Right ventricle myocardium inferior (tissue), 1 donor: Measurements from ENCODE around the gene RBMS2. TPM values are rescaled to one million over a fixed set of nuclear protein-coding genes. Genes with fewer than 3 reads are reported as not detected.

ENCODE experiments used
- ATAC-seq: fragments of 200-7000 bp; cut with Tn5 transposase; one replicate; pipeline ENCODE4 v1.9.1; 2020; ENCODE audit warnings: mild to moderate bottlenecking, moderate library complexity
- DNase-seq: peaks from one replicate; pipeline ENCODE4 v3.0.0; 2021; ENCODE audit errors: missing footprints
- intact Hi-C: fragments of 100-400 bp; cut with DNase I; formaldehyde crosslinking; loops from one replicate; pipeline ENCODE4 v1.11.0; 2022
- total RNA-seq: library from RNA; stranded (reverse); fragmentation: NEBNext Ultra II Directional; extraction: Animal tissue kit (Norgen Biotek cat#: 25700); gene quantifications from one replicate; pipeline ENCODE4 v1.2.1, GENCODE V29; 2021
- donor health status: DM: no; HTN: yes; CAD: no; lungs with severe emphysema.

RBMS2 gene
- total RNA-seq, 1 donor from 2014 or later, result 30.2 TPM

DNA sequence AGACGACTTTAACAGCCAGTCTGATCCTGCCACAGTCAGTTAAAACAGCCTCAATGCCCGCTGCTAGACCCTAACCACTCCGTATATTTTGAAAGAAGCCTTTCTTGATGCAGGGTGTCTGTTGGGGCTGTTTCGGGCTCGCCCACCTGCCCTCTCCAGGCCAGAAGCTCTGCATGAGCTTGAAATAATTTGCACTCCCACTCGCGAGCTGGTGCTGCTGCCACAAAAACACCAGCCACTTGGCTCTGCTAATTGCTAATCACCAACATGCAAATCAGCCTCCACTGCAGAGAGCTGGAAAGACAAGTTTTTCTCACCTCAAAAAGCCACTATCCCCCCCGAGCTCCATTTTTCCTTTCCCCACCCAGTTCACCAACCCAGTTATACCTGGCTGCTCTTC lies 93.0 kb downstream of the RBMS2 start:
- ATAC-seq (no peak), DNase-seq (no peak)
- intact Hi-C loops, result no loop called here

DNA sequence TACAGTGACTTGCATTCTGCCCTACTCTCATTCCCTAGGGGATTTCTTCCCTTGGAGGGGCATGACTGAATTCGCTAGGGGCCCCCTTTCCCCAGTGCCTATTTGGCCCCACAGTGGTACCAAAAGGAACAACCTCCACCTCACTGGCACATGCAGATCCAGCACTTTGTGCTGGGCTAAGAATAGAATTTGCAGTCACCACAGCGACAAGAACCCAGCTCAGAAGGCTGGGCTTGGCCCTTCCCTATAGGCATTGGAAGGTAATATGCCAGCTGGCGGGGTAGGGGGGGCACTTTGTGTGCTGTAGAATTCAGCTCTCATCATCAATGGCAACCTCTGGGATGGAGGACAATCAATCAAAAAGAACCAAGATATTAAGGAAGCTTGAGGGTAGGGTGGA lies 94.6 kb downstream of the RBMS2 start:
- DNase-seq, result no peak
- intact Hi-C loops, result no loop called here
- peak; percentile 87 for ATAC-seq

GRCh38 chr12:56616925-56617324 lies 95.3 kb downstream of the RBMS2 start:
- intact Hi-C loops, result no loop called here
- ATAC-seq, result peak; percentile 76

GRCh38 chr12:56622535-56622934 lies 100.9 kb downstream of the RBMS2 start:
- intact Hi-C loops, result no loop called here
- no peak for ATAC-seq
- no peak for DNase-seq

More at GRCh38 chr12:56616925-56617324, 95.3 kb downstream of the RBMS2 start:
- DNase-seq, result no peak

DNA sequence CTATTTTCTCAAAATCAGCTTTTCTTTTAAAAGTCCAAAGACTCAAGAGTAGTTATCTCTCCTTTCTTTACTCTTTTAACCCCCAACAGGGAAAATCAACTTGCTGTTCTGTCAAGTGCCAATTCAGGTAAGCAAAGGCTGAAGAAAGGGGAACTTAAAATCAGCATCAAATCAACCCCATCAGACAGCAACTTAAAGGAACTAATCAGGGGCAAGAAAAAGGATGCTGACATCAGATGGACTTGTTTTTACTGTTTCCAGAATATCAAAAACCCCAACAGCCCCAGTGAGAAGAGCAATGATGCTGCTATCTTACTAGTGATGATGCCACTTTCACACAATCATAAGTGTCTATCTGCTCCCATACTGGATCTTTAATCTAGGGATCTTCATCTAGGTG lies 105.1 kb downstream of the RBMS2 start:
- DNase-seq (no peak), ATAC-seq (no peak)
- intact Hi-C loops, result no loop called here

- ATAC-seq (peak; percentile 18), DNase-seq (peak; percentile 89)
- intact Hi-C loops, result no loop called here
Measured at GRCh38 chr12:56628671-56629458, 107.2 kb downstream of the RBMS2 start.

DNA sequence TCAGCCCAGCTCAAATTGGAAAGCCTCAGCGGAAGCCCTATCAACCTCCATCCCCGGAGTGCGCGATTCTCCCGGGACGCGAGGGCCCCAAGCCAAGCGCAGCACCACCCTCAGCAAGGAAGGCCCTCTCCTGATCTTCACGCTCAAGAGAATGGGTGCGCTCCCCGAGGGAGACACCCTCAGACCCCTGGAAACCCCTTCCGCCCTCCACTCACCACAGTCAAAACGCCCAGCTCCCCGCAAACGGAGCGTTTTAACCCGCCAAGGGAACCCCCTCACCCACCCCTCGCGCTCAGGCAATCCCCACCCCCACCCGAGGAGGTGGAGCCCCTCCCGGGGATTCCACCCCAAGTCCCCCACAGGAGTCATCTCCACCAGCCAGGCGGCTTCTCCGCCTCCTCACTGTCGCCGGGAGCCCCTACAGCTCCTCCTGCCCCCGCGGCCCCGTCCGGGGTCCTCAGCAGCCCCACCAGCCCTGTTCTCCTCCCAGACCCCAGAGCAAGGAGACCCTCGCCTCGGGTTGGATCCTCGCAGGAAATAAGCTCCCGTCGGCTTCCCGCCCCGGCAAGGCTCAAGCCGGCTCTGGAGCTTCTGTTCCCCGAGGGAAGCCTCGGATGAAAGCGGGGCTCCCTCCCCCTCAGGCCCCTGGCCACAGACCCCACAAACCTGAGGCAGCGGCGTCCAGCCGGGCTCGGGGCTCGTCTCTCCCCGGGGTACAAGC lies 108.0 kb downstream of the RBMS2 start:
- DNase-seq (peak; percentile 72), ATAC-seq (peak; percentile 38)
- intact Hi-C loops, result loop anchor here (5.0 kb wide), 1 partner anchor 37 kb away; no protein-coding TSS in a partner anchor

- intact Hi-C loops, result loop anchor here (5.0 kb wide), 1 partner anchor 38 kb away; no protein-coding TSS in a partner anchor
- ATAC-seq (peak; percentile 90), DNase-seq (peak; percentile 95)
Measured at GRCh38 chr12:56630180-56630632, 108.6 kb downstream of the RBMS2 start, which contains the start of gene BAZ2A. TSS of gene BAZ2A (minus strand) at chr12:56630326. CDS start at chr12:56617530, 12,796 bp downstream.

DNA sequence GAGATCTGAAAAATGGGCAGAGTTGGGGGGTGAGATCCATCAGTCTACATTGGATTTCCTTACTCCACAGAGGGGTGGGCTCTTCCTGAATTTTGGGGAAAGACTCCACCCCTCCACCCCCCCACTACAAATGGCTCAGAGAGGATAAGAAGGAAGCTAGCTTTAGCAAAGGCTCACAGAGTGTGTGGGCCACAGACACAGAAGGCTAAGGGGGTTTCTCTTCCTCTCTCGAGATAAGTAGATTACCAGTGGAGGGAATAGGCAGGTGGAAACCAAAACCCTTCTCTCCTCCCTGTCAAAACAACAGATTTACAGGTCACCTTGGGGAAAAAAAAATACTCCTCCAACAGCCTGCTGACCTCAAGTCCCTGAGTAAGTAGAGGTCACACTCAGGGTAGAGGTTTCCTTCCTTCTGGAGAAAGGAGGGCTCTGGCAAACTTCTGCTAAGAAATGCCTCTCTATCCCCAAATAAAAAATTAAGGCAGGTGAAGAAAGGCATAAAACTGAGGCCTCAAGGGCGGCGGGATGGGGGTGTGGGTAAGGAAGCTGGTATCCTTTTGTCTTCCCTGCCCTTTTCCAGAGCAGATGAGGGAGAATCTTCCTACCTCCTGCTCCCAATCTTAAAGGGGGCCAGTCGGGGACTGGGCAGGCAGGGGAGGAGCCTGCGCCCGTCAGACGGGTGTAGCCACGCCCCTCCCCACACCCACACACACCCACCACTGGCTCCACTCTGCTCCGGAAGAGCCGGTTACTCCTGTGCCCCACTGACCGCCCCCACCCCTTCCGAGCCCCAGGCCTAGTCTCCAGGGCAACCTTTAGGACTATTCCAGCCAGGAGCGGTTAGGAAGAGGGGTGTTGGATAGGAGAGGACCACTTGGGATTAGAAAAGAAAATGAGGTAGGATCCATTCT lies 110.4 kb downstream of the RBMS2 start:
- DNase-seq (peak; percentile 83), ATAC-seq (peak; percentile 23)
- intact Hi-C loops, result loop anchor here (5.0 kb wide), 1 partner anchor 40 kb away; no protein-coding TSS in a partner anchor

DNA sequence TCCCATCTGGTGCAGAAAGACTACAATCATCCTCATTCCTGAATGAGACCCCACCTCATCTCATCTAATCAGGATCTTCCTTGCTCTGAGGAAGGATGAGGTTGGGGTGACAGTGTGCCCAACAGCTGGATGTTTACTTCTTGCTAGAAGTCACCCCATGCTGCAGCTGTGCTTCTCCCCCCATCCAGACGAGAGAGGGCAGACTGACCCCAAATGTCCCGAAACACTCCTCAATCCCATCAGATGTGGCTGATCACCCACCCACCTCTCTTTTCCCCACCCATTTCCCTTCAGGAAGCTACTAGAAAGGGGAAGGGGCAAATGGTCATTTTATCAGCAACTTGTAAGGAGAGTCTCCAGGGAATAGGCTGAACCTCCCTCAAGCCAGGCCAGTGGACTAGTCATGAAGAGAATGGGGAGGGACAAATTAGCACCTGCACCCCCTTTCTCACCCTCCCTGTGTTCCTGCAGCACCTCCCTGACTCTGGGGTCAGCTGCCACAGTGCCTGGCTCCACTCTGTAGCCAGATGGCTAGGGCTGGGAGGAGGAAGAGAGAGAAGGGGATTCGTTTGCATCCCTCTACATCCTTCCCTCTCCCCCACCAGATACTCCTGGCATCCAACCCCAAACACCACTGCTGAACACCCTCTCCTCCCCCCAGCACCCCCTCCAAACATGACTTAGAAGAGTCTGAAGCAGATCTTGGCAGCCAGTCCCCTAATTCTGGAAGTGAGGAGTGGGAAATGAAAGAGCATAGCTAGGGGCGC lies 111.3 kb downstream of the RBMS2 start:
- ATAC-seq (no peak), DNase-seq (no peak)
- intact Hi-C loops, result loop anchor here (5.0 kb wide), 1 partner anchor 41 kb away; no protein-coding TSS in a partner anchor

GRCh38 chr12:56633468-56634241 lies 112.0 kb downstream of the RBMS2 start:
- ATAC-seq, result no peak
- intact Hi-C loops, result loop anchor here (5.0 kb wide), 1 partner anchor 41 kb away; no protein-coding TSS in a partner anchor
- no peak for DNase-seq

DNA sequence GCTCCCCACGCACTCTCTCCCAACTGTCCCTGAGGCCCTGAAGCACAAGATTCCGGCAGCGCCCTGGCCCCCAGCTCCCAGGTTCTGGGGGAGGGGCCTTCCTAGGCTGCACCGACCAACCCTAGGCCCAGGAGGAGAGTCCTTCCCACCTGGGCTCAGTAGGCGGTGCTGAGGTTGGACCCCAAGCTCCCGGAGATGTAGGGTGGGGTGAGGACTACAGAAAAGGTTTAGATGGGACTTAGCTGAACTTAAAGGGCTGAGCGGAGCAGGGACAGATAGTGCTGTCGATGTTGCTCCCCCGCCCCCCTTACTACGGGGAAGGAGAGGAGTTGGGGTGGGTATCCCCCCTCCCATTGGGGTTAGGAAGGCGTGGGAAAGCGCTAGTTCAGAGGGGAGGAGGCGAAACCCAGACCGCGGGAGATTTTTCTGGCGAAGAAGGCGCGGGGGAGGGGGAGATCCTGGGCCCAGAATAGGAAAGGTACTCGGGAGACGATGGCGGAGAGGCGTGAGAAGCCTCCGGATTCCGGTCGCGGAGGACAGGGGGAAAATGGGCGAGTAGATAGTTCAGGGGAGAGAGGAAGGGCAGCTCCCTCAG lies 112.7 kb downstream of the RBMS2 start:
- intact Hi-C loops, result loop anchor here (5.0 kb wide), 1 partner anchor 42 kb away; no protein-coding TSS in a partner anchor
- DNase-seq (no peak), ATAC-seq (no peak)

DNA sequence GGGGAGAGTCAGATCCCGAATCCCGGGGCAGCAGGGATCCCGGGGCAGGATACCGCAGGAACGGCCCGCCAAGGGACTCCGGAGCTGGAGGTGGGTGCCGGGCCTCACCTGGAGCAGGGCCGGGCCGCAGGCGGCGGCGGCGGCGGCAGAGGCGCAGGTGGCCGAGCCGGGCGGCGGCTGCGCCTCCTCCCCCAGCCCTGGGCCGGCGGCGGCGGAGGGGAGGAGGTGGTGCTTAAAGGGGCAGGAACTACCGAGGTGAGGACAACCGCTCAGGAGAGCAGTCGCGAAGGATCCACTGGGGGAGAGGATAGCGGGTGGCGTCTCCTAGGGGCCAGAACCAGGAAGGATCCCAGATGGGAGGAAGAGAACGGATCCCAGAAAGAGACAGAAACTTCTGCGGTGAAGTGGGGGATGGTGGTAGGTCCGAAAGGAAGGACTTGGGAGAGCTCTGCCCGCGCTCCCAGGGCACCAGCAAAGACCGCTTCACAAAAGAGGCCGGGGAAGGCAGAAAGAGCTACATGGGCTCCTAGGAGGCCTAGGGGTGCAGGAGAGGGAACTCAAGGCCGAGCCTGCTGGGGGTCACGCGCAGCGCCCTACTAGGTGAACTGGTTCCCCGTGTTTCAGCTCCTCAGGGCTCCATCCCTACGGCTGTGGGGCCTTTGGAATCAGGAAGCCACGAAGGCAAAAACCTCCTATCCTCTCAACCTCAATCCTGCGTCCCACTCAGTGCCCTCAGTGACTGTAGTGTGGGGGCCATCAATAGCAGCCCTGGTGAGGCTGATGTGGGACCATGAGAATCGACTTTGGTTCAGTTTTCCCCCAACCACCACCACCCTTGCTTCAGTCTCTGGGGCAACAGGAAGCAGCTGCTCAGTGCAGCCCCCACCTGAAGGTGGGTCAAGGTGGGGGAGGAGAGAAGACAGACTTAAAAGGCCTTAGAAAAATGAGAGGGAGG lies 113.5 kb downstream of the RBMS2 start:
- peak; percentile 83 for DNase-seq
- peak; percentile 23 for ATAC-seq
- intact Hi-C loops, result loop anchor here (5.0 kb wide), 1 partner anchor 43 kb away; no protein-coding TSS in a partner anchor

DNA sequence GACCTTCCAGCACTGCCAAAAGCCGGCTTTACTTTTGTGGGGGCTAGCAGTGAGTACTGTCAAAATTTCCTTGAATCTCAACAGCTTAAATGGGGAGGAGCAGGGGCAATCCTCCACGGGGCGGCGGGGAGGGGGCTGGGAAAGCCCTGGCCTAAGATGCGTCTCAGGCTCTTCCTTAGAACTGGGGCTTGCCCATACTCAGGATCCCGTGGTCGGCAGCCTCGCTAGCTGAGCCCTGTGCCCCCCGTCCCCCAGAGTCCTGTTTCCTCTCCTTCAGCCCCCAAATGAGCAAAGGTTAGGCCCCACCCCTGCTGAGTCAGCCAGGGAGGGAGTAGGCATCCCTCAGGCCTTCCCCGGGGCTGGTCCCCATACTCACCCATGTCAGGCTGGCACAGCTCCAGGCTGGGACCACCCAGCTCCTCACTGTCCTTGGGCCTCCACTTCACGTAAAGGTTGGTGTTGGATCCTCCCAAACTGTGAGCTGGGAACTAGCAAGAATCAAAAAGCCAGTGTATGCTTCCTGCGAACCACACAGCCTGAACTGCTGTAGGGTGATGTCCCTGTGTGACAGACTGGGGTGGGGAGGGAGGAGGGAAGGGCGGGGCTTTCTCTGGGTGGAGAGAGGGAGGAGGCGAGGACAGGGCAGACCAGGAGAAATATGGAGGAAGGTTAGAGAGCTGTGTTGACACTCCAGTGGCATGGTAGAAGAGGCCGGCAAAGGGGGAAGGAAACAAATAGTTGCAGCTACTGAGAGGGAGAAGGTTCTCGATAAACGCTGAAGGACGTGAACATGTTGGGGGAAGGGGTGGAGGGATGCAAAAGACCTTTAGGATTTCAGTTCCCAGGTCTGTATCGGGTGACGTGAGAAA lies 114.4 kb downstream of the RBMS2 start:
- intact Hi-C loops, result loop anchor here (2.0 kb wide), 2 partner anchors 89 to 121 kb away; partner anchors contain the start of gene NACA
- peak; percentile 91 for DNase-seq
- peak; percentile 87 for ATAC-seq
